ENCODE results near the gene WDR49. TPM values are rescaled to one million over a fixed set of nuclear protein-coding genes. Genes with fewer than 3 reads are reported as not detected.

WDR49 gene
- total and polyA plus RNA-seq, 10 of the 15 experiments (the other 5 are each of a cell fraction or from before 2014, with no cell fraction given), result 0.05 to 0.15 TPM; not detected in 8

GRCh38 chr3:167467848-167468611 is 185.7 kb downstream of the WDR49 start:
- H3K4me3 ChIP-seq, result no peak overlapping the region
- ATAC-seq (no peak), DNase-seq (ENCODE audit: low read depth, low spot score) (no peak), FAIRE-seq (no peak)
- intact Hi-C loops (cut with micrococcal nuclease; ENCODE audit: unreplicated experiment), result no loop called here
- TF ChIP-seq ZBTB40 (IDR thresholded peaks at IDR 0.05; ENCODE audit: borderline replicate concordance), result no peak
- TF ChIP-seq BCL11A (IDR thresholded peaks at IDR 0.05; ENCODE audit: low read depth, low read length), result no peak
- no peak for TF ChIP-seq MYC (IDR thresholded peaks at IDR 0.05; ENCODE audit: insufficient read depth, insufficient read length, insufficient replicate concordance, low read length, severe bottlenecking)
- TF ChIP-seq TCF7 (IDR thresholded peaks at IDR 0.05; ENCODE audit: borderline replicate concordance), result no peak
- TF ChIP-seq ZNF274 (IDR thresholded peaks at IDR 0.05; ENCODE audit: insufficient read depth, insufficient read length), result no peak
- no peak for TF ChIP-seq IRF5 (IDR thresholded peaks at IDR 0.05; ENCODE audit: borderline replicate concordance)
- TF ChIP-seq RUNX3 (IDR thresholded peaks at IDR 0.05; ENCODE audit: low read length), result no peak
- TF ChIP-seq KDM1A (IDR thresholded peaks at IDR 0.05; ENCODE audit: borderline replicate concordance), result no peak
- TF ChIP-seq POLR2AphosphoS2 (IDR thresholded peaks at IDR 0.05; ENCODE audit: low read depth, low read length), result no peak
- TF ChIP-seq CEBPB (IDR thresholded peaks at IDR 0.05; ENCODE audit: borderline replicate concordance in 1 of 2, low read depth in 2 of 2, low read length in 2 of 2), result no peak
- no peak for TF ChIP-seq PAX5 (IDR thresholded peaks at IDR 0.05; ENCODE audit: borderline replicate concordance, low read depth, low read length)
- no peak for TF ChIP-seq IKZF2 (IDR thresholded peaks at IDR 0.05)
- TF ChIP-seq MXI1 (IDR thresholded peaks at IDR 0.05; ENCODE audit: low read depth, low read length), result no peak
- TF ChIP-seq BRCA1 (IDR thresholded peaks at IDR 0.05; ENCODE audit: low read depth, low read length), result no peak
- TF ChIP-seq SUZ12 (IDR thresholded peaks at IDR 0.05; ENCODE audit: unreplicated experiment), result no peak
- no peak for TF ChIP-seq POU2F2 (IDR thresholded peaks at IDR 0.05; ENCODE audit: borderline replicate concordance, low read depth, low read length)
- no peak for TF ChIP-seq ZNF384 (IDR thresholded peaks at IDR 0.05; ENCODE audit: borderline replicate concordance, low read depth, low read length)
- TF ChIP-seq ZNF622 (IDR thresholded peaks at IDR 0.05), result no peak
- TF ChIP-seq SMAD5 (IDR thresholded peaks at IDR 0.05; ENCODE audit: low read depth), result no peak
- BruUV-seq (replicated peaks), result no TSS peak
- SMC1A ChIA-PET (ENCODE audit: uncharacterized antibody, unreplicated experiment), result interaction anchor here (1.3 kb wide), 1 partner anchor 158 kb away, joined by 3 read pairs; no protein-coding TSS in a partner anchor
- H4K20me1 ChIP-seq (ENCODE audit: control insufficient read depth, insufficient read depth), result no peaks in the 10 kb centered on the region
- H3K9ac ChIP-seq (ENCODE audit: control insufficient read depth, insufficient read depth, low read length), result no peak overlapping the region
- H3K27ac ChIP-seq (ENCODE audit: control insufficient read depth, insufficient read depth), result no peak overlapping the region
- no peak overlapping the region for H2AFZ ChIP-seq (ENCODE audit: control insufficient read depth, low read depth, low read length)
- RAD21 ChIA-PET (ENCODE audit: unreplicated experiment), result no interaction called here
- H3K27me3 ChIP-seq (replicated peaks in 1 of 2; ENCODE audit: control insufficient read depth in 2 of 2, insufficient read depth in 2 of 2, low read length in 1 of 2), result no peaks in the 10 kb centered on the region
- no peaks in the 10 kb centered on the region for H3K79me2 ChIP-seq (ENCODE audit: control insufficient read depth, insufficient read depth, low read length)
- in situ Hi-C loops (cut with MboI), result no loop called here
- H3K4me2 ChIP-seq (ENCODE audit: control insufficient read depth, insufficient read depth), result no peak overlapping the region
- no peaks in the 10 kb centered on the region for H3K9me3 ChIP-seq (replicated peaks; ENCODE audit: control insufficient read depth, insufficient read depth, low read length)
- CTCF ChIA-PET, result interaction anchor here (0.7 to 1.6 kb wide), 3 partner anchors 87 to 1103 kb away, joined by 3 read pairs; partner anchors contain the start of gene ZBBX
- POLR2A ChIA-PET, result interaction anchor here (0.5 kb wide), 1 partner anchor 380 kb away, joined by 3 read pairs; no protein-coding TSS in a partner anchor
- H3K4me1 ChIP-seq (ENCODE audit: control insufficient read depth, insufficient read depth, low read length), result no peaks in the 10 kb centered on the region
- 11% methylated on average over 5 of the region's 5 CpGs for WGBS (ENCODE audit: insufficient coverage, insufficient replicate concordance, low lambda C conversion rate, missing lambda C conversion rate)
- no peaks in the 10 kb centered on the region for H3K36me3 ChIP-seq (ENCODE audit: control insufficient read depth in 2 of 2, insufficient read depth in 2 of 2, low read length in 1 of 2)
